Heart left ventricle (tissue), 16 donors: ENCODE results near the gene STPG3. TPM values are rescaled to one million over a fixed set of nuclear protein-coding genes. Genes with fewer than 3 reads are reported as not detected.

Experiments used
- ATAC-seq, 4 donors: fragments of 200-7000 bp; cut with Tn5 transposase; one replicate each; pipeline ENCODE4 v1.9.1; 2020 to 2022; ENCODE audit warnings: moderate library complexity in 4 of 4, mild to moderate bottlenecking in 3 of 4, moderate number of reproducible peaks in 1 of 4
- DNase-seq, 5 donors: peaks; one replicate each; pipeline ENCODE4 v3.0.0-alpha.2; 2020
- H3K27ac ChIP-seq, 12 donors: fragments of 200-600 bp; sonication (generic) in 4 of 12; one replicate each; pipeline versions ENCODE4 v1.5.0 to v1.8.0; 2016 to 2022; ENCODE audit warnings: mild to moderate bottlenecking in 2 of 12
- H3K27me3 ChIP-seq, 9 donors: fragments of 200-600 bp; sonication (generic) in 2 of 9; one replicate each; pipeline versions ENCODE4 v1.5.1 to v1.8.0; 2016 to 2022; ENCODE audit warnings: mild to moderate bottlenecking in 3 of 9
- H3K36me3 ChIP-seq, 9 donors: fragments of 200-600 bp; sonication (generic) in 2 of 9; one replicate each; pipeline versions ENCODE4 v1.5.0 to v1.8.0; 2018 to 2022; ENCODE audit warnings: mild to moderate bottlenecking in 2 of 9
- H3K4me1 ChIP-seq, 12 donors: fragments of 200-600 bp; sonication (generic) in 4 of 12; one replicate each; pipeline versions ENCODE4 v1.5.0 to v1.8.0; 2016 to 2022; ENCODE audit warnings: mild to moderate bottlenecking in 3 of 12
- H3K4me3 ChIP-seq, 12 donors: fragments of 200-600 bp; sonication (generic) in 4 of 12; one replicate each; pipeline versions ENCODE4 v1.5.0 to v1.8.0; 2017 to 2022; ENCODE audit warnings: mild to moderate bottlenecking in 9 of 12, moderate library complexity in 4 of 12
- H3K9me3 ChIP-seq, 12 donors: fragments of 200-600 bp; sonication (generic) in 4 of 12; one replicate each; pipeline versions ENCODE4 v1.5.0 to v1.8.0; 2016 to 2022; ENCODE audit warnings: mild to moderate bottlenecking in 1 of 12
- CTCF ChIP-seq, 12 donors: fragments of 200-600 bp; sonication (generic) in 4 of 12; IDR thresholded peaks; one replicate each; pipeline versions ENCODE4 v1.5.0 to v1.8.0; 2018 to 2022; ENCODE audit warnings: antibody characterized with exemption in 12 of 12, mild to moderate bottlenecking in 5 of 12
- POLR2A ChIP-seq, 2 donors: fragments of 450-650 bp; IDR thresholded peaks; one replicate each; pipeline ENCODE4 v1.6.1; 2017; ENCODE audit warnings: antibody characterized with exemption in 2 of 2, mild to moderate bottlenecking in 2 of 2, moderate library complexity in 2 of 2
- WGBS, 4 donors: extraction: QIAGEN DNeasy Blood & Tissue Kit in 2 of 4; methylation state at CpG; one replicate each; pipeline versions ENCODE4 v1.1.5 to v1.1.7; 2013 to 2018; 5-methylcytosine and 5-hydroxymethylcytosine counted together
- intact Hi-C, 10 donors: fragments of 100-400 bp; cut with DNase I; formaldehyde crosslinking; loops; one replicate each; pipeline versions ENCODE4 v1.11.1 to v1.14.2; 2022
- polyA plus RNA-seq, 2 donors: library from polyadenylated mRNA; stranded (reverse); fragments of 200-250 nt; gene quantifications; one replicate each; pipeline ENCODE4 v1.2.3, GENCODE V29; 2013
- total RNA-seq, 9 donors: library from RNA; depleted of rRNA in 2 of 9; stranded (reverse); fragments of >200 nt in 2 of 9; fragmentation: NEBNext Ultra II Directional in 3 of 9; extraction: Animal tissue kit (Norgen Biotek cat#: 25700) in 3 of 9; gene quantifications; one replicate each; pipeline versions ENCODE4 v1.1.0 to v1.2.4, GENCODE V29; 2016 to 2023
- donor health status: ischemic (EF 13 %, LVEDD 7.1; RV severe dilation, severe dysfunction).
- donor health status: healthy with polysubstance abuse.
- donor health status: DM: no; HTN: yes; CAD: no.
- donor health status: DM: no; HTN: no; CAD: no.
- donor health status: ischemic (EF 25% LVEDD 6.9; RV normal size, moderate dysfunction).
- donor health status: ischemic (EF 25% LVEDD 5.7; RV mildly dilated, moderate dysfunction).
- donor health status: healthy.
- donor health status: DM: yes; HTN: yes; CAD: no.
- donor health status: ischemic (EF 35%, LVEDD 5.7; RV mildly dilated, moderate dysfunction).
- donor health status: nonischemic (EF 11% LVEDD 7.7; RV severe dilation, severe dysfunction).
- donor health status: DM: yes; HTN: yes; CAD: no.
- donor health status: PGD.
- donor health status: ischemic (EF 29% LVEDD 5.4; RV normal size, mild dysfunction).
- donor health status: nonischemic (EF 23%, LVEDD 6.1; RV moderate dilation, normal function).

Gene STPG3
- total and polyA plus RNA-seq, 11 donors: 0.23 to 0.61 (median 0.31) TPM; not detected in 8

- peaks cover 2 to 55% (median 38%) of the 10 kb centered on the region in 12 donors for H3K4me1 ChIP-seq
- DNase-seq: no peak
- H3K27me3 ChIP-seq: peaks cover 0 to 4% (median 0%) of the 10 kb centered on the region in 9 donors
- H3K27ac ChIP-seq: peak overlapping the region in 1 of 12 donors; percentile 77
- WGBS, 4 donors: 88 to 94% (median 92%) methylated on average over 10 of the region's 10 CpGs
- intact Hi-C loops: loop anchor here in 3 of 10 donors (5.0 to 10.0 kb wide), 2 partner anchors 33 to 435 kb away; partner anchors contain the start of genes ANAPC2 (in 2 of the 3) and SSNA1 (in 2 of the 3)
- TF ChIP-seq POLR2A (IDR thresholded peaks at IDR 0.05) (no peak), CTCF (IDR thresholded peaks at IDR 0.05) (no peak)
- no peaks in the 10 kb centered on the region for H3K9me3 ChIP-seq
- peaks cover 0 to 15% (median 0%) of the 10 kb centered on the region in 9 donors for H3K36me3 ChIP-seq
- ATAC-seq: no peak
- H3K4me3 ChIP-seq: no peak overlapping the region
Observed at GRCh38 chr9:137219757-137220316, 31.2 kb upstream of the STPG3 start.

DNA sequence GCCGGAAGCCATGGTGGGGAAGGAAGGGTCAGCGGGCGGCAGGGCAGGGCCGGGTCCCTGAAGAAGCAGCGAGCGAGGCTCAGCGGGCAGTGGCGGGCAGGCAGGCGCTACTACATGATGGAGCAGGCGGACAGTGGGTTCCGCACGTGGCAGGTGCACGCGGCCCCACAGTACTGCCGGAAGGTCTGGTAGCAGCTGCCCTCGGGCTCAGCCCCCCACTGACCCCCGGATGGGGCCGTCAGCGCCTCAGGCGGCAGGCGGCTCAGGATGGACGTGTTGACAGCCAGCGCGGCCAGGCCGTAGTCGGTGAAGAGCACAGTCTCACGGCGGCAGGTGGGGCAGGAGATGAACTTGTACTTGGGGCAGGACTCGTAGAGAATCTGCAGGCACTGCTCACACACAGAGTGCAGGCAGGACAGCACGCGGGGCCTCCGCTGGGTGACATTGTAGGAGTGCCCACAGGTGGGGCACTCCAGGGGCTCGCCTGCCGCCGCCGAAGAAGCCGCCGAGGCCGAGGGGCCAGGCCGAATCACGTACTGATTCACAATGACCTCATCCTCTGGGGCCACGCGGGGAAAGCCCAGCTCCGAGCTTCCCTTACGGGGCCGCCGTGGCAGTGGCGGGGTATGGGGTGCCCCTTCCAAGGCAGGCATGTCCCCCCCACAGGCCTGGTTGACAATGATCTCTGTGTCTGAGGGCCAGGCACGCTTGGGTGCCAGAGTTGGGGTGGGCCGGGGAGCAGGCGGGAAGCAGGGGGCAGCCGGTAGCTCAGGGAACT, 30.6 kb upstream of the STPG3 start:
- H3K27me3 ChIP-seq: peaks cover 0 to 4% (median 0%) of the 10 kb centered on the region in 9 donors
- peaks cover 0 to 8% (median 0%) of the 10 kb centered on the region in 9 donors for H3K36me3 ChIP-seq
- peaks cover 2 to 55% (median 38%) of the 10 kb centered on the region in 12 donors for H3K4me1 ChIP-seq
- H3K27ac ChIP-seq: peak overlapping the region in 2 of 12 donors; percentile 43 to 85
- no peak for DNase-seq
- no peak overlapping the region for H3K4me3 ChIP-seq
- 66 to 81% (median 77%) methylated on average over 21 to 52 of the region's 52 CpGs for WGBS, 4 donors
- no peak for ATAC-seq
- intact Hi-C loops: loop anchor here in 3 of 10 donors (5.0 to 10.0 kb wide), 2 partner anchors 33 to 436 kb away; partner anchors contain the start of genes ANAPC2 (in 2 of the 3) and SSNA1 (in 2 of the 3)
- TF ChIP-seq CTCF (IDR thresholded peaks at IDR 0.05): no peak
- no peak for TF ChIP-seq POLR2A (IDR thresholded peaks at IDR 0.05)
- no peaks in the 10 kb centered on the region for H3K9me3 ChIP-seq

GRCh38 chr9:137221095-137221505, 30.0 kb upstream of the STPG3 start:
- TF ChIP-seq POLR2A (IDR thresholded peaks at IDR 0.05): no peak
- no peak for TF ChIP-seq CTCF (IDR thresholded peaks at IDR 0.05)
- WGBS, 4 donors: 58 to 76% (median 72%) methylated on average over 9 to 14 of the region's 14 CpGs; no CpG with 5 or more reads in 1 of the 4 donors
- no peaks in the 10 kb centered on the region for H3K9me3 ChIP-seq
- intact Hi-C loops: loop anchor here in 3 of 10 donors (5.0 to 10.0 kb wide), 2 partner anchors 34 to 436 kb away; partner anchors contain the start of genes ANAPC2 (in 2 of the 3) and SSNA1 (in 2 of the 3)
- H3K27ac ChIP-seq: peak overlapping the region in 10 of 12 donors; percentile 28 to 85 (median 63)
- H3K4me3 ChIP-seq: peak overlapping the region in 9 of 12 donors; percentile 37 to 68 (median 51)
- ATAC-seq: no peak
- H3K4me1 ChIP-seq: peaks cover 2 to 55% (median 38%) of the 10 kb centered on the region in 12 donors
- peaks cover 0 to 3% (median 0%) of the 10 kb centered on the region in 9 donors for H3K36me3 ChIP-seq
- DNase-seq: no peak
- peaks cover 0 to 4% (median 0%) of the 10 kb centered on the region in 9 donors for H3K27me3 ChIP-seq
